HCT116 (cell line): ENCODE results near the gene NEUROD2. TPM values are rescaled to one million over a fixed set of nuclear protein-coding genes. Genes with fewer than 3 reads are reported as not detected.

Experiments
- ATAC-seq: fragments of 200-7000 bp; cut with Tn5 transposase; 2 replicates; pipeline ENCODE4 v1.9.1; 2020; ENCODE audit warnings: mild to moderate bottlenecking, moderate library complexity
- BruUV-seq: library from RNA; stranded (reverse); fragments of 400-500 nt; replicated peaks from 2 replicates; lab custom pipeline; 2021; lab: Mats Ljungman, UMichigan
- CTCF ChIA-PET: fragments of 300-600 bp; sonication (Branson Sonifier 250); formaldehyde crosslinking; loops from one replicate; lab custom pipeline; 2021; ENCODE audit warnings: antibody characterized with exemption; lab: Charles Lee
- POLR2A ChIA-PET: fragments of 300-600, 350-600 bp; sonication (Branson Sonifier 250); formaldehyde crosslinking; loops from one replicate; lab custom pipeline; 2021; ENCODE audit warnings: antibody characterized with exemption; lab: Charles Lee
- RAD21 ChIA-PET, 2 experiments: fragments of 300-600 bp; sonication (Branson Sonifier 250); formaldehyde crosslinking; loops; one replicate each; lab custom pipeline; 2023; ENCODE audit warnings: low total read pairs in 2 of 2; ENCODE audit not compliant: uncharacterized antibody in 2 of 2, unreplicated experiment in 2 of 2, low non-redundant PET in 1 of 2; lab: Charles Lee
- DNase-seq: peaks from one replicate; pipeline ENCODE4 v3.0.0-alpha.2; 2010; ENCODE audit warnings: low read depth, low spot score
- H2AFZ ChIP-seq: fragments of 200-600 bp; shearing (Covaris generic), sonication (generic); 2 replicates; pipeline ENCODE4 v1.6.1; 2017; ENCODE audit warnings: low read depth, mixed run types, mixed read lengths, antibody characterized with exemption, low read length; ENCODE audit not compliant: poor library complexity, severe bottlenecking
- H3K27ac ChIP-seq: 2 replicates; pipeline ENCODE4 v1.5.1; 2012; ENCODE audit warnings: low read depth, low read length
- H3K27me3 ChIP-seq: fragments of 200-600 bp; sonication (generic); 2 replicates; pipeline ENCODE4 v1.6.1; 2016; ENCODE audit warnings: mixed run types, low read length, mixed read lengths; ENCODE audit not compliant: insufficient read depth
- H3K36me3 ChIP-seq, 2 experiments: fragments of 200-500 bp in 1 of 2; fragments of 200-600 bp in 1 of 2; sonication (Bioruptor generic) in 1 of 2; sonication (generic) in 1 of 2; 2 replicates each; pipeline versions ENCODE4 v1.5.1 to v1.6.1; 2014 to 2016; ENCODE audit warnings: low read length in 2 of 2, inconsistent platforms in 1 of 2, mixed read lengths in 1 of 2, mixed run types in 1 of 2; ENCODE audit not compliant: insufficient read depth in 2 of 2, control insufficient read depth in 1 of 2
- H3K4me1 ChIP-seq, 2 experiments: fragments of 200-600 bp in 1 of 2; sonication (generic) in 1 of 2; 2 replicates each; pipeline versions ENCODE4 v1.5.1 to v1.6.1; 2012 to 2017; ENCODE audit warnings: low read length in 2 of 2, inconsistent platforms in 1 of 2, mild to moderate bottlenecking in 1 of 2, mixed read lengths in 1 of 2, mixed run types in 1 of 2, moderate library complexity in 1 of 2; ENCODE audit not compliant: insufficient read depth in 2 of 2, control insufficient read depth in 1 of 2
- H3K4me2 ChIP-seq: fragments of 200-600 bp; sonication (generic); 2 replicates; pipeline ENCODE4 v1.6.1; 2017; ENCODE audit warnings: mixed run types, low read length, mixed read lengths
- H3K4me3 ChIP-seq, 2 experiments: fragments of 200-600 bp in 1 of 2; sonication (generic) in 1 of 2; replicated peaks in 1 of 2; 2 replicates each; pipeline ENCODE4 v1.5.1; 2011 to 2016; ENCODE audit warnings: low read length in 2 of 2, control low read depth in 1 of 2, low read depth in 1 of 2, mild to moderate bottlenecking in 1 of 2, mixed read lengths in 1 of 2, mixed run types in 1 of 2
- H3K79me2 ChIP-seq: fragments of 200-600 bp; sonication (generic); 2 replicates; pipeline ENCODE4 v1.6.1; 2017; ENCODE audit warnings: mild to moderate bottlenecking, mixed run types, low read length, moderate library complexity, mixed read lengths; ENCODE audit not compliant: insufficient read depth
- H3K9ac ChIP-seq: fragments of 200-600 bp; sonication (generic); 2 replicates; pipeline ENCODE4 v1.6.1; 2016; ENCODE audit warnings: low read length, mixed read lengths
- H3K9me2 ChIP-seq: fragments of 200-600 bp; sonication (generic), shearing (Covaris generic); 2 replicates; pipeline ENCODE4 v1.6.1; 2017; ENCODE audit warnings: mixed run types, mild to moderate bottlenecking, moderate library complexity; ENCODE audit not compliant: insufficient read depth
- H3K9me3 ChIP-seq, 2 experiments: fragments of 200-500 bp in 1 of 2; fragments of 200-600 bp in 1 of 2; sonication (Bioruptor generic) in 1 of 2; sonication (generic) in 1 of 2; 2 replicates each; pipeline ENCODE4 v1.6.1; 2014 to 2017; ENCODE audit warnings: low read length in 2 of 2, mixed read lengths in 2 of 2, inconsistent platforms in 1 of 2, low read depth in 1 of 2, mild to moderate bottlenecking in 1 of 2, mixed run types in 1 of 2, moderate library complexity in 1 of 2; ENCODE audit not compliant: control insufficient read depth in 1 of 2, insufficient read depth in 1 of 2
- H4K20me1 ChIP-seq: fragments of 200-600 bp; sonication (generic), shearing (Covaris generic); 2 replicates; pipeline ENCODE4 v1.6.1; 2017; ENCODE audit warnings: mixed run types, mild to moderate bottlenecking, moderate library complexity; ENCODE audit not compliant: insufficient read depth
- ATF3 ChIP-seq: IDR thresholded peaks from 2 replicates; pipeline ENCODE4 v1.6.1; 2012
- CBX3 ChIP-seq: IDR thresholded peaks from 2 replicates; pipeline ENCODE4 v1.6.1; 2012; ENCODE audit warnings: low read depth
- EZH2 ChIP-seq: fragments of 200-600 bp; sonication (generic); IDR thresholded peaks from 2 replicates; pipeline ENCODE4 v1.6.1; 2017; ENCODE audit warnings: antibody characterized with exemption, mixed run types
- FOSL1 ChIP-seq: IDR thresholded peaks from 2 replicates; pipeline ENCODE4 v1.6.1; 2012; ENCODE audit warnings: low read depth
- JUND ChIP-seq: IDR thresholded peaks from 2 replicates; pipeline ENCODE4 v1.6.1; 2012
- SP1 ChIP-seq: IDR thresholded peaks from 2 replicates; pipeline ENCODE4 v1.6.1; 2012; ENCODE audit warnings: low read depth
- intact Hi-C: fragments of 100-400 bp; cut with micrococcal nuclease; formaldehyde crosslinking; loops from 2 replicates; pipeline ENCODE4 v1.10.0; 2022
- total RNA-seq: library from RNA; stranded (reverse); gene quantifications from one replicate; pipeline ENCODE4 v1.2.1, GENCODE V29; 2021; ENCODE audit not compliant: unreplicated experiment

Gene NEUROD2
- total RNA-seq, 1 experiment from 2014 or later: not detected

- no peaks in the 10 kb centered on the region for H3K79me2 ChIP-seq
- H3K9ac ChIP-seq: no peak overlapping the region
- RAD21 ChIA-PET: no interaction called here
- no peak overlapping the region for H2AFZ ChIP-seq
- POLR2A ChIA-PET: no interaction called here
- H3K4me1 ChIP-seq: peaks cover 37 to 48% of the 10 kb centered on the region in 2 experiments
- H3K9me3 ChIP-seq: no peaks in the 10 kb centered on the region
- TF ChIP-seq EZH2: no peak
- no peak for TF ChIP-seq ATF3
- no peak for TF ChIP-seq CBX3
- no peak for TF ChIP-seq FOSL1
- TF ChIP-seq SP1: no peak
- H3K36me3 ChIP-seq: no peaks in the 10 kb centered on the region
- no TSS peak for BruUV-seq
- H3K4me3 ChIP-seq: no peak overlapping the region
- H3K4me2 ChIP-seq: no peak overlapping the region
- DNase-seq (no peak), ATAC-seq (no peak)
- H3K27me3 ChIP-seq: no peaks in the 10 kb centered on the region
- no peaks in the 10 kb centered on the region for H4K20me1 ChIP-seq
- no peak overlapping the region for H3K27ac ChIP-seq
- no peaks in the 10 kb centered on the region for H3K9me2 ChIP-seq
- CTCF ChIA-PET: interaction anchor here (2.2 to 8.3 kb wide), 3 partner anchors 7 to 24 kb away, joined by 8 to 157 read pairs (median 12); no protein-coding TSS in a partner anchor
- intact Hi-C loops: no loop called here
These were observed 21.8 kb upstream of the NEUROD2 start for GRCh38 chr17:39629494-39629880.

- Histone ChIP-seq H3K4me2 (no peak overlapping the region), H3K27me3 (no peaks in the 10 kb centered on the region), H3K27ac (no peak overlapping the region), H3K36me3 (no peaks in the 10 kb centered on the region), H3K9ac (no peak overlapping the region), H4K20me1 (no peaks in the 10 kb centered on the region), H2AFZ (no peak overlapping the region), H3K4me3 (no peak overlapping the region), H3K4me1 (peaks cover 32 to 44% of the 10 kb centered on the region in 2 experiments), H3K79me2 (no peaks in the 10 kb centered on the region), H3K9me2 (no peaks in the 10 kb centered on the region), H3K9me3 (no peaks in the 10 kb centered on the region)
- ChIA-PET CTCF (interaction anchor here (1.3 to 8.3 kb wide), 3 partner anchors 7 to 81 kb away, joined by 5 to 157 read pairs (median 8); no protein-coding TSS in a partner anchor), POLR2A (no interaction called here), RAD21 (no interaction called here)
- no TSS peak for BruUV-seq
- TF ChIP-seq JUND: no peak
- ATAC-seq: no peak
- no peak for DNase-seq
- intact Hi-C loops: no loop called here
These were observed 21.2 kb upstream of the NEUROD2 start for GRCh38 chr17:39628655-39629493.
